Breast epithelium (tissue), 4 donors: ENCODE results near the gene PGM5. TPM values are rescaled to one million over a fixed set of nuclear protein-coding genes. Genes with fewer than 3 reads are reported as not detected.
"Not testable (repeated sequence)": the region's sequence is repeated elsewhere in the genome, so short reads cannot be mapped to it uniquely, and the experiment has no call there.

Experiments used
- DNase-seq, 2 donors: peaks; one replicate each; pipeline ENCODE4 v3.0.0-alpha.2; 2019; ENCODE audit warnings: low spot score in 2 of 2
- H3K27ac ChIP-seq, 2 donors: fragments of 200-600 bp; sonication (generic) in 1 of 2; one replicate each; pipeline ENCODE4 v1.5.1; 2016 to 2019; ENCODE audit warnings: mild to moderate bottlenecking in 1 of 2
- H3K27me3 ChIP-seq, 2 donors: fragments of 200-600 bp; sonication (generic) in 1 of 2; one replicate each; pipeline versions ENCODE4 v1.5.1 to v1.6.0; 2017 to 2019; ENCODE audit warnings: control low read depth in 1 of 2, mild to moderate bottlenecking in 1 of 2
- H3K36me3 ChIP-seq: fragments of 200-600 bp; one replicate; pipeline ENCODE4 v1.5.1; 2019
- H3K4me1 ChIP-seq, 2 donors: fragments of 200-600 bp; sonication (generic); one replicate each; pipeline ENCODE4 v1.5.1; 2016 to 2019; ENCODE audit warnings: control low read depth in 1 of 2
- H3K4me3 ChIP-seq, 3 donors: fragments of 200-600 bp; sonication (generic); 1 replicate in 2 of 3; 2 replicates in 1 of 3; pipeline ENCODE4 v1.5.1; 2016 to 2019; ENCODE audit warnings: mild to moderate bottlenecking in 3 of 3, moderate library complexity in 2 of 3
- H3K9me3 ChIP-seq, 2 donors: fragments of 200-600 bp; sonication (generic) in 1 of 2; one replicate each; pipeline ENCODE4 v1.5.1; 2016 to 2019; ENCODE audit warnings: control low read depth in 1 of 2
- CTCF ChIP-seq, 3 donors: fragments of 450-650 bp; IDR thresholded peaks; one replicate each; pipeline ENCODE4 v1.5.1; 2016 to 2017; ENCODE audit warnings: antibody characterized with exemption in 3 of 3, mild to moderate bottlenecking in 3 of 3, moderate library complexity in 3 of 3
- POLR2A ChIP-seq: fragments of 450-650 bp; IDR thresholded peaks from one replicate; pipeline ENCODE4 v1.6.1; 2016; ENCODE audit warnings: antibody characterized with exemption, mild to moderate bottlenecking, moderate library complexity
- POLR2AphosphoS5 ChIP-seq, 3 donors: sonication (generic); formaldehyde crosslinking; IDR thresholded peaks; one replicate each; pipeline ENCODE4 v1.6.1; 2017; ENCODE audit warnings: antibody characterized with exemption in 3 of 3
- intact Hi-C: fragments of 100-400 bp; cut with DNase I; formaldehyde crosslinking; loops from one replicate; pipeline ENCODE4 v1.15.1; 2023; ENCODE audit warnings: low total_unique reads
- total RNA-seq, 3 donors: library from RNA; depleted of rRNA; stranded (reverse); fragments of >200 nt; gene quantifications; one replicate each; pipeline ENCODE4 v1.1.0, GENCODE V29; 2016

The PGM5 gene
- total RNA-seq, 3 donors from 2014 or later = 11.6 to 30.8 (median 22.2) TPM

GRCh38 chr9:68397095-68397423 is 40.6 kb downstream of the PGM5 start:
- H3K27me3 ChIP-seq, H3K27ac ChIP-seq, DNase-seq, H3K36me3 ChIP-seq, H3K4me1 ChIP-seq, H3K9me3 ChIP-seq, intact Hi-C loops, H3K4me3 ChIP-seq: not testable (repeated sequence)

GRCh38 chr9:68397796-68398195 is 41.4 kb downstream of the PGM5 start:
- H3K4me1 ChIP-seq, H3K9me3 ChIP-seq, H3K36me3 ChIP-seq, H3K4me3 ChIP-seq, H3K27ac ChIP-seq, H3K27me3 ChIP-seq, intact Hi-C loops, DNase-seq: not testable (repeated sequence)

- H3K27me3 ChIP-seq, H3K36me3 ChIP-seq, H3K4me1 ChIP-seq, DNase-seq, intact Hi-C loops, H3K27ac ChIP-seq, H3K9me3 ChIP-seq, H3K4me3 ChIP-seq: not testable (repeated sequence)
These were observed 41.9 kb downstream of the PGM5 start for GRCh38 chr9:68398324-68398723.

GRCh38 chr9:68404421-68405185 is 48.2 kb downstream of the PGM5 start:
- H3K36me3 ChIP-seq, intact Hi-C loops, H3K4me1 ChIP-seq, H3K27ac ChIP-seq, H3K9me3 ChIP-seq, H3K27me3 ChIP-seq, H3K4me3 ChIP-seq, DNase-seq: not testable (repeated sequence)

- H3K4me3 ChIP-seq, intact Hi-C loops, H3K4me1 ChIP-seq, H3K27ac ChIP-seq, H3K9me3 ChIP-seq, H3K36me3 ChIP-seq, DNase-seq, H3K27me3 ChIP-seq: not testable (repeated sequence)
These were observed 55.5 kb downstream of the PGM5 start for GRCh38 chr9:68411865-68412264.

- H3K4me1 ChIP-seq, H3K27ac ChIP-seq, H3K9me3 ChIP-seq, H3K4me3 ChIP-seq, H3K27me3 ChIP-seq, intact Hi-C loops, DNase-seq, H3K36me3 ChIP-seq: not testable (repeated sequence)
These were observed 56.3 kb downstream of the PGM5 start for GRCh38 chr9:68412754-68413153.

- H3K4me1 ChIP-seq, H3K4me3 ChIP-seq, DNase-seq, H3K36me3 ChIP-seq, H3K27ac ChIP-seq, intact Hi-C loops, H3K27me3 ChIP-seq, H3K9me3 ChIP-seq: not testable (repeated sequence)
These were observed 58.7 kb downstream of the PGM5 start for GRCh38 chr9:68415065-68415464.

- no peak overlapping the region for H3K4me3 ChIP-seq
- no peaks in the 10 kb centered on the region for H3K27me3 ChIP-seq
- intact Hi-C loops = no loop called here
- H3K36me3 ChIP-seq = no peaks in the 10 kb centered on the region
- H3K27ac ChIP-seq = no peak overlapping the region
- H3K4me1 ChIP-seq = no peaks in the 10 kb centered on the region
- no peak for TF ChIP-seq POLR2A
- TF ChIP-seq CTCF (IDR thresholded peaks at IDR 0.05) = no peak
- TF ChIP-seq POLR2AphosphoS5 (IDR thresholded peaks at IDR 0.05) = no peak
- no peaks in the 10 kb centered on the region for H3K9me3 ChIP-seq
- DNase-seq = no peak
These were observed 60.6 kb downstream of the PGM5 start for GRCh38 chr9:68416936-68417564.

- Histone ChIP-seq H3K4me3 (no peak overlapping the region), H3K9me3 (peaks cover 0 to 2% of the 10 kb centered on the region in 2 donors), H3K27me3 (no peaks in the 10 kb centered on the region), H3K36me3 (no peaks in the 10 kb centered on the region), H3K4me1 (no peaks in the 10 kb centered on the region), H3K27ac (no peak overlapping the region)
- intact Hi-C loops = no loop called here
- DNase-seq = no peak
- TF ChIP-seq POLR2A (no peak), POLR2AphosphoS5 (IDR thresholded peaks at IDR 0.05) (no peak), CTCF (IDR thresholded peaks at IDR 0.05) (no peak)
These were observed 61.4 kb downstream of the PGM5 start for GRCh38 chr9:68417762-68418161.
